Posterior cingulate gyrus (tissue), 11 donors: Measurements from ENCODE around the gene TBC1D22A.

Source experiments
- DNase-seq, 10 donors: peaks; one replicate each; pipeline versions ENCODE4 v3.0.0 to v3.0.0-alpha.2; 2020 to 2021; ENCODE audit warnings: mixed read lengths in 3 of 10
- intact Hi-C: fragments of 100-400 bp; cut with DNase I; formaldehyde crosslinking; loops from one replicate; pipeline ENCODE4 v1.15.1; 2023

TBC1D22A gene

GRCh38 chr22:46846832-46847355, 84.4 kb downstream of the TBC1D22A start:
- intact Hi-C loops: loop anchor here (10.0 kb wide), 1 partner anchor 1648 kb away; no protein-coding TSS in a partner anchor
- DNase-seq: peak in 2 of 10 donors; percentile 49 to 80

DNA sequence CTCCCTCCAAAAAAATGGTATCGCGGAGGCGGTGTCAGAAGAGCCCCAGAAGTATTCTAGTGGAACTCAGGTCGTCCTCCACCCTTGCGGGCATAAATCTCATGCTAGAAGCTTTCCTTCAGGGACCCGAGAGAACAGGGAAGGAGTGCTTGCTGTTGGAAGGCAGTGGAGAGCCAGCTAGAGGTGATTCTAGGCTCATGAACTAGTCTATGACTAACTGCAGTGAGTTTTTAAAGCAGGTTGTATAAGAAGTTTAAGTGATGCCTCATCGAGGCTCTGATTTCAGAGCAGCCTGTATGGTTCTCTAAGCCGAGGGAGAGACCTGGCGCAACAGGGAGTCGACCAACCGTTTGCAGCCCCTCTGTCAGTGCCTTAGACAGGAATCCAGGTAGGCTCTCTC, 85.7 kb downstream of the TBC1D22A start:
- intact Hi-C loops: loop anchor here (10.0 kb wide), 1 partner anchor 1647 kb away; no protein-coding TSS in a partner anchor
- DNase-seq: no peak

GRCh38 chr22:46849101-46849500, 86.7 kb downstream of the TBC1D22A start:
- intact Hi-C loops: loop anchor here (10.0 kb wide), 1 partner anchor 1646 kb away; no protein-coding TSS in a partner anchor
- DNase-seq: peak in 1 of 10 donors; percentile 49

DNA sequence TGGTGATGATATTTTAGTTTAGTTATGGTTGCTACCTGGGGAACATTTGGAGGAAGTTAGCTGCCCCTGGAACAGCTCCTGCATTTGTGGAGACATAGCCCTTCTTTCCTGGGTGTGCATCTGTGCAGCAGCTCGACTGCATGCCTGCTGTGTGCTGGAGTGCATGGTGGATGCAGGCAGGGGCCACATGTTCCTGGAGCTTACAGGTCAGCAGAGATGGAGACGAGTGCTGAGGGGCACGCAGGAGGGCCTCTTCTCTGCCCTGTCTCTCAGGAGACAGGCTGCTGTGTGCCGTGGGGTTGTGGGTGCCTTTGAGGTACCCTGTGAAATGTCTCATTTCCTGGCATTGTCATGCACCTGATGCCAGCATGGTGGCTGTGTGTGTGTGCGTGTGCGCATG, 87.5 kb downstream of the TBC1D22A start:
- intact Hi-C loops: loop anchor here (10.0 kb wide), 1 partner anchor 1645 kb away; no protein-coding TSS in a partner anchor
- DNase-seq: peak in 1 of 10 donors; percentile 66

DNA sequence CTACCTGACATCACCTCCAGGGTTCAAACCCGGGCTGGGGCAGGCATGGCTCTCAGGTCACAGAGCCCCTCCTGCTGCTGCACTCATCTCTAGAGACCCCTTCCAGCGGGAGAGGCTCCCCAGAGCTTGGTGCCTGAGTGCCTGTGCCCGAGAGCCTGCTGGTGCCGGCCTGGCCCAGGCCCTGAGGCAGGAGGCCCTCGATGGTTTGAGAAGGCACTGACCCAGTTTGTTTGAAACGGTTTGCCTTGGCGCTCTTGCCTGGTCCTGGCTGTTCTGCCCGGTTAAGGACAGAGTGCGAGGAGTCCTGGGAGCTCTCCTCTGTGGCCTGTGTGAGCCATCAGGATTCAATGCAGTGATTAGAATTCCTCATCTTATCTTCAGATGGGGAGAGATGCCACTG, 88.9 kb downstream of the TBC1D22A start:
- intact Hi-C loops: no loop called here
- DNase-seq: peak in 1 of 10 donors; percentile 36

GRCh38 chr22:46851941-46852340, 89.5 kb downstream of the TBC1D22A start:
- peak in 1 of 10 donors; percentile 39 for DNase-seq
- intact Hi-C loops: no loop called here

DNA sequence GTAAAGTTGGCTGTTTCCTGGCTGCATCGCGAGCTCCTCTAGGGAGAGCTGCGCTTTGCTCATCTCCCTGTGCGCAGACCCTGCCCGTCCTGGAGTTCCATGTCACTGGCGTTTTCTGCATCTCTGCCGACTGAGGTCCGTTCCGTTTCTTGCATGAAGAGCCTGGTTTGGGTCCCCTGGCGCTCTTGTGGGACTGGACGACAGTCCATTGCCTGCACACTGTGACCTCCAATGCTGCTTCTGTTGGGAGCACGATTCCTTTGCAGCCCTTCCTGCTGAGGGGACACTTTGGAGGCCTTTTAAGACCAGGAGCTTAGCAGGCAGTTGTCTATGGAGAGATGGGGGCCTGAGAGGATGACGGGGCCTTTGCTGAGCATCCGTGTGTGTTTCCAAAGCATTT, 90.3 kb downstream of the TBC1D22A start:
- no peak for DNase-seq
- intact Hi-C loops: no loop called here

DNA sequence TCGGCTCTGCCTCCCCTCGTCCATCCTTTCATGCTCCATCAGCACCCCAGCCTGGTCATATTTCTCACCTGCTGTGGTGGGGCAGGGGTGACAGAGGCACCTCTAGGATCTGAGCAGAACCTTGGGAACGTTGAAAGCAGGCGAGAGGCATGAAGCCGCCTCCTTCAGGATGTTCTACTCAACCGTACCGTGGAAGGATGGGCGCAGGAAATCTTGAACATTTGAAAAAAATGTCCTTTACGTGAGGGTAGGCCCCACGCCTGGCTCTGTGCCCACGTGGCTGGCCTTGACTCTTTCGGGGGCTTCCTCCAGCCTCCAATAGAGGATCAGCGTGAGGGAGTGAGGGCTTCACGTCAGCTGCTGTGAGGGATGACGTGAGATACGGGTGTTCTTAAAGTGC, 90.7 kb downstream of the TBC1D22A start:
- peak in 1 of 10 donors; percentile 59 for DNase-seq
- intact Hi-C loops: no loop called here

GRCh38 chr22:46854125-46854870, 91.8 kb downstream of the TBC1D22A start:
- peak in 1 of 10 donors; percentile 85 for DNase-seq

DNA sequence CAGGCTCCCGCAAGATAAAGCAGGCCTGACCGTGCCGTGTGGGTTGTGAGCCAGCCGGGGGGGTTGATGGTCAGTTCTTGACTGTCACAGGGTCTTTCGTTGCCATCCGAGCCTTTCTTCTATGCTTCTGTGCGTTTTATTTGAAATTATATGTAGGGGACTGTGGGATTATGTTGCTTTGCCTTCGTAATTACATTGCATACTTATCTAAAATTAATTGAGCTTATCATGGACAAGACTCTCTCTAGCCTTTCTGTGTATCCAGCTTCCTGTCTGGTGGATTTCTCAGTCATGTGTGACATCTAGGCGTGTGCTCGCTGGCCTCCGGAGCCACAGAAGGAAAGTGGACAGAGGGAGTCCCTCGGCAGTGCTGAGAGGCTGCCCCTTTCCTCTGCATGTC, 93.2 kb downstream of the TBC1D22A start:
- intact Hi-C loops: no loop called here

More at GRCh38 chr22:46854125-46854870, 91.8 kb downstream of the TBC1D22A start:
- intact Hi-C loops: no loop called here

DNA sequence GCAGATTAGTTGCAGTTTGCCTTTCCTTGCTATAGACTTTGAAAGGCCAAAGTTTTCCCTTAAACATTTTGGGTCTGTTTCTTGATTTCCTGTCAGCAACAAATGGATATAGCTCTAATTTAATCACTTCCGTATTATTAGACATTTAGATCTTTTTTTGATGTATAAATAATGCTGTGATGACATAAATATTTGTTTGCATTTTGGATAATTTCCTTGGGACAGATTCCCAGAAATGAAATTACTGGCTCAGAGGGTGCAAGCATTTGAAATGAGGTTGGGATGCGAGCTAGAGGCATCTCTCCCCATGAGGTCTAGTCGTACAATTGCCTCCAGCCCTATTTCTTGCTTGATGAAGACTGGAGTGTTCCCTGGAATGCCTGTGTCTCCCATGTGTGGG, 94.2 kb downstream of the TBC1D22A start:
- intact Hi-C loops: no loop called here
- no peak for DNase-seq

More for the DNA sequence above, 93.2 kb downstream of the TBC1D22A start:
- no peak for DNase-seq

- DNase-seq: peak in 1 of 10 donors; percentile 50
- intact Hi-C loops: no loop called here
Observed at GRCh38 chr22:46857142-46857884, 94.9 kb downstream of the TBC1D22A start.

DNA sequence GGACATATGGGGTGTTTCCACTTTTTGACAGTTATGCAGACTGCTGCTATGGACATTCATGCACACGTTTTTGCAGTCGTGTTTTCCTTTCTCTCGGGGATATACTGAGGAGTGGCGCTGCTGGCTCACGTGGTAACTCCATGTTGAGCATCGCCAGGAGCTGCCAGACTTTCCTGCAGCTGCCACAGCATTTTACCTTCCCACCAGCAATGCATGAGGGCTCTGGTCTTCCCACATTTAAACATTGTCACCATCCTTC, 95.4 kb downstream of the TBC1D22A start:
- no peak for DNase-seq
- intact Hi-C loops: no loop called here

GRCh38 chr22:46858181-46858771, 95.8 kb downstream of the TBC1D22A start:
- intact Hi-C loops: no loop called here
- peak in 1 of 10 donors; percentile 70 for DNase-seq

DNA sequence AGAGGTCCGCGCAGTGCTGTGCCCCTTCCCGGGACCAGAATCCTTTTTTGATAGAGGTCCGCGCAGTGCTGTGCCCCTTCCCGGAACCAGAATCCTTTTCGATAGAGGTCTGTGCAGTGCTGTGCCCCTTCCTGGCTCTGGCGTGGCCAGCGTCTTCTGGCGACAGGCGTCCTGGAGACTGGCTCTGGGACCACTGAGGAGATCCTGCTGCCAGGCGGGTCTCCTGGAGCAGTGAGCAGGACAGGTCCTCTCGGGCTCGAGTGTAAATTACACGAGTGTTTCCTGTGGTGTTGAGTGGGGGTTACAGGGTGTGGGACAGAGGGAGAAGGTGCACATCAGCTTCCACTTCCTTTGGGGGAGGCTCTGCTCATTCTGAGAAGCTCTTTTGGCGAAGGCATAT, 98.1 kb downstream of the TBC1D22A start:
- DNase-seq: peak in 1 of 10 donors; percentile 52
- intact Hi-C loops: no loop called here

DNA sequence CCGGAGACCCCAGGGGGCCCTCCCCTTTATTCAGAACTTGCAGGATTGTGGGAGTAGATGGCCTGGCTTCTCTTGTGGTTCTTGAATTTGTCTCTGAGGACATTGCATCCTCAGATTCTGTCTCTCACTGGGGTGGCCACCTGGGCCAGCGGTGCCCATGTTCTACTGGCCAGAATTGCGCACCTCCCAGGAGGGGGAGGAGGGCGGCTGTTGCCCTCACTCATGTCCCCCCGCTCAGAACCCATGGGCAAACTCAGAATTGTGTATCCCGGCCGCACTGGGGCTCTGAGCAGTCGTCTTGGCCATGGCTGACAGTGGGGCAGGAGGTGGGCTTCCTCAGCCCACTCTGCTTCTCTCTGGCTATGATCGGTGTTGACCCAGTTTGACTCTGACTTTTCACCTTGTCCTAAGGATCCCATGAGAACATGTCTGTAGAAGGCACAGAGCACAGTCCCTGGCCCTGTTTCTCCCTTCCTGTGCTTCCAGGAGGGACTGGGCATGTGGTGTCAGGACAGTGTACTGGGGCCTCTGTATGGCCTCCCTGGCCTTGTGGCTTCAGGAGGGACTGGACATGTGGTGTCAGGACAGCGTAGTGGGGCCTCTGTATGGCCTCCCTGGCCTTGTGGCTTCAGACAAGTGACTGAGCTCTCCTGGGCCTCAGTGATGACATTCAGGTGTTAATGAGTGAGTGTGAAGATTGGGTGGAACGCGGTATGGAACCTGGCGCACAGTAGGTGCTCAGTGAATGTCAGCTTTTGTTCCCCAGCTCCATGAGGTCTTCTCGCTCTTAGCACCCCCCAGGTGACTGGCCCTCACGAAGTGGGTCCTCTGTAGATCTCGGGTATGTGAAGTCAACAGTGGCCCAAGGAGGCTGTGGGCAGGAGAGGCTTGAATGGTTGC, 99.3 kb downstream of the TBC1D22A start:
- peak in 1 of 10 donors; percentile 63 for DNase-seq
- intact Hi-C loops: no loop called here

DNA sequence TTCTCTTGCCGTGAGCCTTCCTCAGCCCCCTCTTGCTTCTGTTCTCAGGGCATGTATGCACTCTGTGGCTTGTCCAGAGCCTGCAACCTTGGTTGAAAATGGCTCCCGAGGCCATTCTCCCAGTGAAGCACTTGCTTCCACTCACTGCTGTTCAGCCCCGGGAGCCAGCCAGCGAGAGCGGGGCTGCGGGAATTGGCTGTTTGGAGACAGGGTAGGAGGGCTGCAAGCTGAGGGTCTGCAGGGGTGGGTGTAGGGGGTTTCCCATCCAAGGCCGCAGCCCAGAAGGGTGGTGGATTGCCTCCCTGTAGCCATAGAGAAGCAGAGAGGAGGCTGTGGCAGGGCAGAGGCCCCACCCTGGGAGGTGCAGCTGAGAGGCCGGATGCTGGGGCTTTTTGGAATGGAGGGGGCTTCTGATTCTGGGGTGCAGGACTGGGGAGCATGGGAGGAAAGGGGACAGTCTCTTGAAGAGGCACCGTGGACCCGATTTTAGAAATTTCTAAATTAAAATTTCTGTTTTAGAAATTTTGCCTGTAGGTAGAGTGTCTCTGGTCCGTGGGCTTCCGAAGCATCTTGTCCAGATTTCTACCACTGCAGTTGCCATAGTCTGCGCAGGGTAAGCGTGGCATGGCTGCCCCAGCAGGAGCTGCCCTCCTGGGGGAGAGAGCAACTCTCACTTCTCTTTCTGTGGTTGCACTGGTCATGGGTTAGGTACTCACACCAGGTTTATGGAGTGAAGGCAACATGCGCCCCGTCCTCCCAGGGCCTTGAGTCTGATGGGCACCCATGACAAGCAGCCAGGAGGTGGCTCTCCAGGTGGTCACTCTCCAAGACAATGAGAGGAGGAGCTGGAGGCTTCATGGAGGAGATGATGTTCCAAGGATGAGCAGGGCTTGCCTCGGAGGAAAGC, 100.2 kb downstream of the TBC1D22A start:
- intact Hi-C loops: no loop called here

DNA sequence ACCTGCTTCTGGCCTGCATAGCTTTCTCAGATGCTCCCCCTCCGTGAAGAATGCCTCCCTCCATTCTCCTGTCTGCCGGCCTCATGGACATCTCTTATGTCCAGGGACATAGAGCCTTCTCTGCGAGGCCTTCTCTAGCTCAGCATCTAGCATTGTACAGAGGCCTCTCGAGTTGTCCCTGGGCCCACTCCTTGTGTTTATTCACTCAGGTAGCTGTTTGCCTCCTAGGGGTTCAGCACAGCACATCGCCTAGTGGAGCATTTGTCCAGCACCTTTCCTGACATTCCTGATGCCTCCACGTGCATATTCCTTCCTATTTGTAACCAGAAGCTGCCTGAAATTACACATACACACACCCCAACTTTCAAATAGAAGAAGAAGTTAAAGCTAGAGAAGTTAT, 101.3 kb downstream of the TBC1D22A start:
- DNase-seq: no peak
- intact Hi-C loops: no loop called here

More for the DNA sequence above, 100.2 kb downstream of the TBC1D22A start:
- peak in 1 of 10 donors; percentile 65 for DNase-seq
